Measurements from ENCODE around the gene LSS. TPM values are rescaled to one million over a fixed set of nuclear protein-coding genes. Genes with fewer than 3 reads are reported as not detected.

Gene LSS
- total and polyA plus RNA-seq, 10 of the 15 experiments (the other 5 are each of a cell fraction or from before 2014, with no cell fraction given), result 2.9 to 82.4 (median 27.5) TPM

DNA sequence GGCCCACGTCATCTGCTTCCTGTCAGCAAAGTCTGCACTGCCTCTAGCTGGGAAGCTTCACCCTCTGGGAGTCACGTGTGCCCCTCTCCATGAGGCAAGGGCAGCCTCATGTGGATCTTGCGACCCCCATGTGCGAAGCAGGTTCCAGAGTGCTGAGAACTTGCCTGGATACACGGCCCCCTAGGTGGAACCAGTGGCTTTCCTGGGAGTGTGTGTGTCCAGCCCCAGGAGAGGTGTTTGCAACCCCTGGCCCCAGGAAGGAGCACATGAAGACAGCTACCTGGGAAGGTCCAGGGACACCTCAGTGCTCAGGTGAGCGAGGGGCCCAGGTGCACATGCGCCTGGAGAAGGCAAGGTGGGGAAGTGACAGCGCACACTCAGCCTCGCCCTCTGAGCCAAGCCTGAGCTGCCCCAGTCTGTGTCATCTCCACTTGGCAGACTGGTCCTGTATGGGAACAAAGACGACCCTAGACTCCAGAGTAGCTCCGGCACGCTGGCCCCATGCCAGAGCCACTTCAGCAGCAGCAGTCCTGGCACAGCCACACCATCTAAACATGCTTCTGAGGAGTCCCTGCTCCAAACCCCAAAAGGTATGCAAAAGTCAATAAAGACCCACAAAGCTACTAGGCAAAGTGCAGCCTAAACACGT, 8.9 kb downstream of the LSS start:
- H4K20me1 ChIP-seq (ENCODE audit: control insufficient read depth, insufficient read depth), result no peaks in the 10 kb centered on the region
- RAD21 ChIA-PET (ENCODE audit: unreplicated experiment), result no interaction called here
- no peaks in the 10 kb centered on the region for H3K27me3 ChIP-seq (replicated peaks in 1 of 2; ENCODE audit: control insufficient read depth in 2 of 2, insufficient read depth in 2 of 2, low read length in 1 of 2)
- POLR2A ChIA-PET, result no interaction called here
- SMC1A ChIA-PET (ENCODE audit: uncharacterized antibody, unreplicated experiment), result no interaction called here
- no peak for TF ChIP-seq SMC3 (IDR thresholded peaks at IDR 0.05; ENCODE audit: borderline replicate concordance, low read length)
- TF ChIP-seq JUNB (IDR thresholded peaks at IDR 0.05), result no peak
- TF ChIP-seq, protein P1, sequence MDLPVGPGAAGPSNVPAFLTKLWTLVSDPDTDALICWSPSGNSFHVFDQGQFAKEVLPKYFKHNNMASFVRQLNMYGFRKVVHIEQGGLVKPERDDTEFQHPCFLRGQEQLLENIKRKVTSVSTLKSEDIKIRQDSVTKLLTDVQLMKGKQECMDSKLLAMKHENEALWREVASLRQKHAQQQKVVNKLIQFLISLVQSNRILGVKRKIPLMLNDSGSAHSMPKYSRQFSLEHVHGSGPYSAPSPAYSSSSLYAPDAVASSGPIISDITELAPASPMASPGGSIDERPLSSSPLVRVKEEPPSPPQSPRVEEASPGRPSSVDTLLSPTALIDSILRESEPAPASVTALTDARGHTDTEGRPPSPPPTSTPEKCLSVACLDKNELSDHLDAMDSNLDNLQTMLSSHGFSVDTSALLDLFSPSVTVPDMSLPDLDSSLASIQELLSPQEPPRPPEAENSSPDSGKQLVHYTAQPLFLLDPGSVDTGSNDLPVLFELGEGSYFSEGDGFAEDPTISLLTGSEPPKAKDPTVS (IDR thresholded peaks at IDR 0.05; ENCODE audit: low read depth, low read length), result no peak
- TF ChIP-seq ASH2L (IDR thresholded peaks at IDR 0.05; ENCODE audit: borderline replicate concordance, low read depth), result no peak
- TF ChIP-seq CBFB (IDR thresholded peaks at IDR 0.05; ENCODE audit: low read depth), result no peak
- TF ChIP-seq, protein P2, sequence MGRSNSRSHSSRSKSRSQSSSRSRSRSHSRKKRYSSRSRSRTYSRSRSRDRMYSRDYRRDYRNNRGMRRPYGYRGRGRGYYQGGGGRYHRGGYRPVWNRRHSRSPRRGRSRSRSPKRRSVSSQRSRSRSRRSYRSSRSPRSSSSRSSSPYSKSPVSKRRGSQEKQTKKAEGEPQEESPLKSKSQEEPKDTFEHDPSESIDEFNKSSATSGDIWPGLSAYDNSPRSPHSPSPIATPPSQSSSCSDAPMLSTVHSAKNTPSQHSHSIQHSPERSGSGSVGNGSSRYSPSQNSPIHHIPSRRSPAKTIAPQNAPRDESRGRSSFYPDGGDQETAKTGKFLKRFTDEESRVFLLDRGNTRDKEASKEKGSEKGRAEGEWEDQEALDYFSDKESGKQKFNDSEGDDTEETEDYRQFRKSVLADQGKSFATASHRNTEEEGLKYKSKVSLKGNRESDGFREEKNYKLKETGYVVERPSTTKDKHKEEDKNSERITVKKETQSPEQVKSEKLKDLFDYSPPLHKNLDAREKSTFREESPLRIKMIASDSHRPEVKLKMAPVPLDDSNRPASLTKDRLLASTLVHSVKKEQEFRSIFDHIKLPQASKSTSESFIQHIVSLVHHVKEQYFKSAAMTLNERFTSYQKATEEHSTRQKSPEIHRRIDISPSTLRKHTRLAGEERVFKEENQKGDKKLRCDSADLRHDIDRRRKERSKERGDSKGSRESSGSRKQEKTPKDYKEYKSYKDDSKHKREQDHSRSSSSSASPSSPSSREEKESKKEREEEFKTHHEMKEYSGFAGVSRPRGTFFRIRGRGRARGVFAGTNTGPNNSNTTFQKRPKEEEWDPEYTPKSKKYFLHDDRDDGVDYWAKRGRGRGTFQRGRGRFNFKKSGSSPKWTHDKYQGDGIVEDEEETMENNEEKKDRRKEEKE (IDR thresholded peaks at IDR 0.05), result no peak
- TF ChIP-seq RUNX3 (IDR thresholded peaks at IDR 0.05; ENCODE audit: low read length), result no peak
- no peak for TF ChIP-seq SREBF1 (IDR thresholded peaks at IDR 0.05; ENCODE audit: low read length)
- TF ChIP-seq BRCA1 (IDR thresholded peaks at IDR 0.05; ENCODE audit: low read depth, low read length), result no peak
- TF ChIP-seq CHD4 (IDR thresholded peaks at IDR 0.05), result no peak
- no peak for TF ChIP-seq RELB (IDR thresholded peaks at IDR 0.05; ENCODE audit: low read depth)
- TF ChIP-seq NR2C2 (IDR thresholded peaks at IDR 0.05; ENCODE audit: borderline replicate concordance, control insufficient read depth, insufficient read length, low read depth), result no peak
- TF ChIP-seq LARP7 (IDR thresholded peaks at IDR 0.05), result no peak
- no peak for TF ChIP-seq BCL11A (IDR thresholded peaks at IDR 0.05; ENCODE audit: low read depth, low read length)
- TF ChIP-seq SMARCA5 (IDR thresholded peaks at IDR 0.05), result no peak
- no peak for TF ChIP-seq HDAC2 (IDR thresholded peaks at IDR 0.05)
- no peak for TF ChIP-seq RFX5 (IDR thresholded peaks at IDR 0.05; ENCODE audit: low read depth, low read length)
- no peak for TF ChIP-seq DPF2 (IDR thresholded peaks at IDR 0.05)
- no TSS peak for BruUV-seq (replicated peaks)
- DNase-seq (ENCODE audit: low read depth, low spot score) (no peak), ATAC-seq (no peak), FAIRE-seq (no peak)
- H2AFZ ChIP-seq (ENCODE audit: control insufficient read depth, low read depth, low read length), result no peak overlapping the region
- no peak overlapping the region for H3K4me2 ChIP-seq (ENCODE audit: control insufficient read depth, insufficient read depth)
- H3K79me2 ChIP-seq (ENCODE audit: control insufficient read depth, insufficient read depth, low read length), result peaks cover 6% of the 10 kb centered on the region
- CTCF ChIA-PET, result no interaction called here
- no peak overlapping the region for H3K9ac ChIP-seq (ENCODE audit: control insufficient read depth, insufficient read depth, low read length)
- in situ Hi-C loops (cut with MboI) (no loop called here), intact Hi-C loops (cut with micrococcal nuclease; ENCODE audit: unreplicated experiment) (no loop called here)
- H3K9me3 ChIP-seq (replicated peaks; ENCODE audit: control insufficient read depth, insufficient read depth, low read length), result no peaks in the 10 kb centered on the region
- H3K4me3 ChIP-seq, result no peak overlapping the region
- peaks cover 5% of the 10 kb centered on the region; the same call in 1 of the 2 replicates for H3K4me1 ChIP-seq (ENCODE audit: control insufficient read depth, insufficient read depth, low read length)
- 60% methylated on average over 13 of the region's 13 CpGs for WGBS (ENCODE audit: insufficient coverage, insufficient replicate concordance, low lambda C conversion rate, missing lambda C conversion rate)
- H3K36me3 ChIP-seq (ENCODE audit: control insufficient read depth in 2 of 2, insufficient read depth in 2 of 2, low read length in 1 of 2), result peaks cover 6 to 8% of the 10 kb centered on the region in 2 experiments; a peak in 3 of 4 replicates
- no peak overlapping the region for H3K27ac ChIP-seq (ENCODE audit: control insufficient read depth, insufficient read depth)

Data from GM12878 (cell line).